IPS DF 4.7 (cell line): ENCODE results near the gene PDLIM1.

Experiments used
- DNase-seq: peaks from one replicate; pipeline ENCODE4 v3.0.0-alpha.2; 2013; ENCODE audit warnings: low spot score; ENCODE audit errors: extremely low read depth

PDLIM1 gene

GRCh38 chr10:95289003-95289920 lies 1.5 kb downstream of the PDLIM1 start:
- no peak for DNase-seq

GRCh38 chr10:95288303-95288702 lies 2.5 kb downstream of the PDLIM1 start:
- DNase-seq: no peak

GRCh38 chr10:95287281-95287680 lies 3.5 kb downstream of the PDLIM1 start:
- DNase-seq: no peak

- no peak for DNase-seq
Observed at GRCh38 chr10:95286707-95287106, 4.1 kb downstream of the PDLIM1 start.

GRCh38 chr10:95285556-95285955 lies 5.2 kb downstream of the PDLIM1 start:
- no peak for DNase-seq

GRCh38 chr10:95284807-95285206 lies 6.0 kb downstream of the PDLIM1 start:
- no peak for DNase-seq

- DNase-seq: no peak
Observed at GRCh38 chr10:95282107-95282506, 8.7 kb downstream of the PDLIM1 start.

GRCh38 chr10:95281206-95281605 lies 9.6 kb downstream of the PDLIM1 start:
- DNase-seq: no peak

- no peak for DNase-seq
Observed at GRCh38 chr10:95280637-95281036, 10.2 kb downstream of the PDLIM1 start.

GRCh38 chr10:95279042-95279820 lies 11.6 kb downstream of the PDLIM1 start:
- no peak for DNase-seq

GRCh38 chr10:95278061-95278988 lies 12.5 kb downstream of the PDLIM1 start:
- no peak for DNase-seq

- DNase-seq: no peak
Observed at GRCh38 chr10:95277614-95278013, 13.2 kb downstream of the PDLIM1 start.

GRCh38 chr10:95277201-95277570 lies 13.6 kb downstream of the PDLIM1 start:
- no peak for DNase-seq

GRCh38 chr10:95276367-95277200 lies 14.2 kb downstream of the PDLIM1 start:
- no peak for DNase-seq

GRCh38 chr10:95275726-95276366 lies 15.0 kb downstream of the PDLIM1 start:
- no peak for DNase-seq

- no peak for DNase-seq
Observed at GRCh38 chr10:95273393-95274312, 17.1 kb downstream of the PDLIM1 start.

GRCh38 chr10:95268438-95268837 lies 22.4 kb downstream of the PDLIM1 start:
- no peak for DNase-seq

GRCh38 chr10:95267251-95267650 lies 23.6 kb downstream of the PDLIM1 start:
- no peak for DNase-seq

- DNase-seq: no peak
Observed at GRCh38 chr10:95266674-95267095, 24.1 kb downstream of the PDLIM1 start.
